ENCODE measurements around the gene HHAT.

DNA sequence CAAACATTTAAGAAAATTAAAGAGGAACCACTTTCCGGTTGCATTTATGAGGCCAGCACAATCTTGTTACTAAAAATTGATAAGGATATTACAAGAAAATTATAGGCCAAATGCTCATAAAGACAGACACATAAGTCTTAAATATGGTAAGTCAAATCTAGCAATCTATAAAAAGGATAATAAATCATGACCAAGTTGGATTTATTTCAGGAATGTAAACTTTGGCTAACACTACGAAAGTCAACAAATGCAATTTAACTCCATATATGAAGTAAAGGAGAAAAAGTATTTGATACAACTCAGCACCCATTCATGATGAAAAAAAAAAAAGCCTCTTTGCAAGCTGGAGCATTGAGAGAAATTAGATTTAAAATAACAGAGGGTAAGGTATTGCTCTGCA lies 6.3 kb downstream of the HHAT start:
- TF ChIP-seq, protein P1, sequence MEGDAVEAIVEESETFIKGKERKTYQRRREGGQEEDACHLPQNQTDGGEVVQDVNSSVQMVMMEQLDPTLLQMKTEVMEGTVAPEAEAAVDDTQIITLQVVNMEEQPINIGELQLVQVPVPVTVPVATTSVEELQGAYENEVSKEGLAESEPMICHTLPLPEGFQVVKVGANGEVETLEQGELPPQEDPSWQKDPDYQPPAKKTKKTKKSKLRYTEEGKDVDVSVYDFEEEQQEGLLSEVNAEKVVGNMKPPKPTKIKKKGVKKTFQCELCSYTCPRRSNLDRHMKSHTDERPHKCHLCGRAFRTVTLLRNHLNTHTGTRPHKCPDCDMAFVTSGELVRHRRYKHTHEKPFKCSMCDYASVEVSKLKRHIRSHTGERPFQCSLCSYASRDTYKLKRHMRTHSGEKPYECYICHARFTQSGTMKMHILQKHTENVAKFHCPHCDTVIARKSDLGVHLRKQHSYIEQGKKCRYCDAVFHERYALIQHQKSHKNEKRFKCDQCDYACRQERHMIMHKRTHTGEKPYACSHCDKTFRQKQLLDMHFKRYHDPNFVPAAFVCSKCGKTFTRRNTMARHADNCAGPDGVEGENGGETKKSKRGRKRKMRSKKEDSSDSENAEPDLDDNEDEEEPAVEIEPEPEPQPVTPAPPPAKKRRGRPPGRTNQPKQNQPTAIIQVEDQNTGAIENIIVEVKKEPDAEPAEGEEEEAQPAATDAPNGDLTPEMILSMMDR (IDR thresholded peaks at IDR 0.05), result no peak
- TF ChIP-seq POLR2A (IDR thresholded peaks at IDR 0.05) (no peak), POLR2AphosphoS5 (IDR thresholded peaks at IDR 0.05) (no peak)

Measured in stomach (tissue), 4 donors.